ENCODE data around the gene NUP42. TPM values are rescaled to one million over a fixed set of nuclear protein-coding genes. Genes with fewer than 3 reads are reported as not detected.

The NUP42 gene
- total and polyA plus RNA-seq, 8 donors = 7.3 to 24.9 (median 10.9) TPM

DNA sequence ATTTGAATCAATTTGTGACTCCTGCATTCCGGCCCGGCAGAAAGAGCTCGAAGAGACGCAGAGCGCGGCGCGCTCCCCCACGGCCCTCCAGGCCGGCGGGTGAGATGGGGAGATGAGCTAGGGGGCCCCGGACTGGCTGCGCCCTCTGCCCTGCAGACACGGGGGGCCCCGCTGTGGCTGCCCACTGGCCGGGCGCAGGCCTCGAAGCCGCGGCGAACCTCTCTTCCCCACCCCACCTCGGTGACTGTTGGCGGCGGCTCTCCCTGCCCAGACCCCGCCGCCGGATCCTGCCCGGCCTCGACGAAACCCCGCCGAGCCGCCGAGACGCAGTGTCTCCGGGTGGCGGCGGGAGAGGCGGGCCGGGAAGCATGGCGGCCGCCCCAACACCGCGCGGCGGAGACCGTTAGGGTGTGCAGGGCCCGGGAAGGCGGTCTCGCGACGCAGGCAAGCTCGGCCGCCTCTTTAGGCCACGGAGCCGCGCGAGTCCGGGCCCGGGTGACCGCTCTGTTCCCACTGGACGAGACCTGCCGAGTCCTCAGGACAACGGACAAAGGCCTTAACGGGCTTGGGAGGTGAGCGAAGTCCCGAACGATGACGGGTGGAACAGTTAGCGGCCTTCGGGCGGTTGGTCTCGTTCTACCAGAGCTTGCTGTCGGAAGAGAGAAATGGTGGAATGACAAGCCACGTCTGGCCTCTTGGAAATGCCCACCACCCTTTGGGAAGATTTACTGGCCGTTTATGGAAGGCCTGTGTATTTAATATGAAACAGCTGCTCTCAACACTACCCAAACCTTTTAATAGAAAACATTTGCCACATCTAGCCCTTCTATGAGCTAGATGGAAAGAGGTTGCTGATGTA lies 24.3 kb downstream of the NUP42 start:
- no peak for DNase-seq
- FAIRE-seq = no peak

DNA sequence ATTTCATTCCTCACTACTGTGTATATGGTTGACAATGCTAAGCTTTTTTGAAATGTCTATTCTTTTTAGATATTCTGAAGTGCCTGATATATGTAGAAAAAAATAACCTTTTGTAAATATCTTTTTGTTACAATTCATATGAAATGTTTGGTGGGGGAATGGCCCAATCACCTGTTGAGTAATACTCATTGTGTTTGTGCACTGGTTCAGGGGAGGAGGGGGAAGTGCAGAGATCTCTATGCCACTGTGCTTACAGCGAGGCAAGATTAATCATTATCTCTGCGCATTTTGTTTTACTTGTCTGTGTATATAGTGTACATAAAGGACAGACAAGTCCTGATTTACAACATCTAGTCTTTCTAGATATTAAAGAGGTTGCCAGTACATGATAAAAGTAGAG lies 25.2 kb downstream of the NUP42 start:
- Histone ChIP-seq H3K36me3 (no peaks in the 10 kb centered on the region), H3K27me3 (no peaks in the 10 kb centered on the region), H3K4me3 (no peak overlapping the region), H3K27ac (no peak overlapping the region), H3K9me3 (no peaks in the 10 kb centered on the region), H3K4me1 (no peaks in the 10 kb centered on the region)
- intact Hi-C loops (cut with DNase I) = no loop called here
- FAIRE-seq = no peak
- TF ChIP-seq, protein P1, sequence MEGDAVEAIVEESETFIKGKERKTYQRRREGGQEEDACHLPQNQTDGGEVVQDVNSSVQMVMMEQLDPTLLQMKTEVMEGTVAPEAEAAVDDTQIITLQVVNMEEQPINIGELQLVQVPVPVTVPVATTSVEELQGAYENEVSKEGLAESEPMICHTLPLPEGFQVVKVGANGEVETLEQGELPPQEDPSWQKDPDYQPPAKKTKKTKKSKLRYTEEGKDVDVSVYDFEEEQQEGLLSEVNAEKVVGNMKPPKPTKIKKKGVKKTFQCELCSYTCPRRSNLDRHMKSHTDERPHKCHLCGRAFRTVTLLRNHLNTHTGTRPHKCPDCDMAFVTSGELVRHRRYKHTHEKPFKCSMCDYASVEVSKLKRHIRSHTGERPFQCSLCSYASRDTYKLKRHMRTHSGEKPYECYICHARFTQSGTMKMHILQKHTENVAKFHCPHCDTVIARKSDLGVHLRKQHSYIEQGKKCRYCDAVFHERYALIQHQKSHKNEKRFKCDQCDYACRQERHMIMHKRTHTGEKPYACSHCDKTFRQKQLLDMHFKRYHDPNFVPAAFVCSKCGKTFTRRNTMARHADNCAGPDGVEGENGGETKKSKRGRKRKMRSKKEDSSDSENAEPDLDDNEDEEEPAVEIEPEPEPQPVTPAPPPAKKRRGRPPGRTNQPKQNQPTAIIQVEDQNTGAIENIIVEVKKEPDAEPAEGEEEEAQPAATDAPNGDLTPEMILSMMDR (IDR thresholded peaks at IDR 0.05) = no peak
- no peak for DNase-seq
- peak in 1 of 4 donors; percentile 49 for ATAC-seq
- WGBS, 2 donors = 62 to 68% methylated on average over 2 of the region's 2 CpGs

More for the DNA sequence above, 24.3 kb downstream of the NUP42 start:
- Histone ChIP-seq H3K4me1 (no peaks in the 10 kb centered on the region), H3K36me3 (no peaks in the 10 kb centered on the region), H3K27ac (peak overlapping the region in 1 of 4 donors; percentile 23), H3K27me3 (no peaks in the 10 kb centered on the region), H3K9me3 (no peaks in the 10 kb centered on the region), H3K4me3 (peak overlapping the region in 1 of 4 donors; percentile 20)
- intact Hi-C loops (cut with DNase I) = no loop called here
- WGBS, 2 donors = 31 to 40% methylated on average over 66 to 76 of the region's 76 CpGs
- ATAC-seq = peak in 3 of 4 donors; percentile 32 to 59 (median 56)
- TF ChIP-seq, protein P1 (IDR thresholded peaks at IDR 0.05) = no peak

DNA sequence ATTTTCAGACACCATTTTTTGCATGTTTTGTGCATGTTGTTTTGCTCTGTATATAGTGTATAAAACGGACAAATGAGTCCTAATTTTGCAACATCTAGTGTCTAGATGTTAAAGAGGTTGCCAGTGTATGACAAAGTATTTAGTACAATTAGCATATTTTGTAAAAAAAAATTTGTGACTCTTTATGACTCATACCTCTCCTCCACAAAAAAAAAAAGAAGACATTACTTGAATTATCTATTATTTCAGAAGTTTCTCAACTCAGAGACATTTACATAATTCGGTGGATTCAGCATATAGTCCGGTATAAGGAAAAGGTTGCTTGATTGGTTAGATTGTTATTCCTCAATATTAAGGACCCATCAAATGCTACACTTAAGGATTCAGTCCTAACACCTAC lies 26.0 kb downstream of the NUP42 start:
- Histone ChIP-seq H3K4me1 (no peaks in the 10 kb centered on the region), H3K27ac (no peak overlapping the region), H3K27me3 (no peaks in the 10 kb centered on the region), H3K9me3 (no peaks in the 10 kb centered on the region), H3K36me3 (no peaks in the 10 kb centered on the region), H3K4me3 (no peak overlapping the region)
- FAIRE-seq = no peak
- TF ChIP-seq, protein P1 (IDR thresholded peaks at IDR 0.05) = no peak
- 74 to 77% methylated on average over 3 of the region's 3 CpGs for WGBS, 2 donors
- intact Hi-C loops (cut with DNase I) = no loop called here
- DNase-seq = no peak
- ATAC-seq = no peak

DNA sequence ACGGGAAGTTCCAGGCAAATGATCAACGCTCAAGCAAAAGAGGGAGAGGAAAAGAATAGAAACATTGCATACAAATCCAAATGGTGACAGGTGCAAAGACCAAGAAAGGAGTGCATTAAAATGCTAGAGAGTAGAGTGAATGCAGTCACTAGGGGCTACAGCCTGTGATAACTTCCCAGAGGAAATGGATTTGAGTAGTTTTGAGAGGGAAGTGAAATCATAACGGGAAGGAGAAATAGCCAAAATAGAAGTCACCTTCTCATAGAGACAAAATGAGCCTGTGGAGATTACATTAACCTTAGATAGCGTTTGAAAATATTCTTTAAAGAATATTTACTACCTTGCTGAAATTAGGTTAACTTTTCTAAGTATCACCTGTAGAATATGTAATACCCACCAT lies 26.5 kb downstream of the NUP42 start:
- WGBS, 2 donors = 65 to 67% methylated on average over 4 of the region's 4 CpGs
- no peak for FAIRE-seq
- DNase-seq = no peak
- intact Hi-C loops (cut with DNase I) = no loop called here
- H3K4me1 ChIP-seq = no peaks in the 10 kb centered on the region
- no peak for ATAC-seq
- H3K27ac ChIP-seq = no peak overlapping the region
- no peaks in the 10 kb centered on the region for H3K9me3 ChIP-seq
- no peak overlapping the region for H3K4me3 ChIP-seq
- H3K36me3 ChIP-seq = no peaks in the 10 kb centered on the region
- no peaks in the 10 kb centered on the region for H3K27me3 ChIP-seq
- TF ChIP-seq, protein P1 (IDR thresholded peaks at IDR 0.05) = no peak

DNA sequence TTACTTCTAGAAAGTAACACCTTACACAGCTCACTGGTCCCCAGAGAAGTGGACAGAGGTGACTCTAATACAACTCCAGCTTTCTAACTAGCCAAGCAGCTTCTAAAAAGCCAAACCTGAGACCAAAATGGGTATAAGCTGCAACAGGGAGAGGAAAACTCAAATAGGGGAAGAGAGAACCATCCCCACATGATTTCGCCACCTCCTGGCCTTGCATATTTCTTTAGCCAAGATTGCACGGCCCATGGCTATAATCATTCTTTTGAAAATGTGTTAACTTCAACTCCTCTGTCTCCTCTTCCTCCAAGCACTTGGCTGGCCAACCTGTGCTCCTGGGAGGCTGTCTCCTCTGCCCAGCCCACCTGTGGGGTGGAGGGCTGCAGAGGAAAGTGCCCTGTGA lies 28.7 kb downstream of the NUP42 start:
- TF ChIP-seq, protein P1 (IDR thresholded peaks at IDR 0.05) = no peak
- Histone ChIP-seq H3K4me3 (no peak overlapping the region), H3K9me3 (no peaks in the 10 kb centered on the region), H3K27ac (no peak overlapping the region), H3K4me1 (no peaks in the 10 kb centered on the region), H3K36me3 (no peaks in the 10 kb centered on the region), H3K27me3 (no peaks in the 10 kb centered on the region)
- FAIRE-seq = no peak
- intact Hi-C loops (cut with DNase I) = no loop called here
- ATAC-seq = peak in 2 of 4 donors; percentile 35 to 41
- WGBS, 2 donors = 69 to 79% methylated on average over 2 of the region's 2 CpGs
- DNase-seq = no peak
